HCT116 (cell line): Measurements from ENCODE around the gene PHYKPL. TPM values are rescaled to one million over a fixed set of nuclear protein-coding genes. Genes with fewer than 3 reads are reported as not detected.

Experiments
- ATAC-seq: fragments of 200-7000 bp; cut with Tn5 transposase; 2 replicates; pipeline ENCODE4 v1.9.1; 2020; ENCODE audit warnings: mild to moderate bottlenecking, moderate library complexity
- BruUV-seq: library from RNA; stranded (reverse); fragments of 400-500 nt; replicated peaks from 2 replicates; lab custom pipeline; 2021; lab: Mats Ljungman, UMichigan
- CTCF ChIA-PET: fragments of 300-600 bp; sonication (Branson Sonifier 250); formaldehyde crosslinking; loops from one replicate; lab custom pipeline; 2021; ENCODE audit warnings: antibody characterized with exemption; lab: Charles Lee
- POLR2A ChIA-PET: fragments of 300-600, 350-600 bp; sonication (Branson Sonifier 250); formaldehyde crosslinking; loops from one replicate; lab custom pipeline; 2021; ENCODE audit warnings: antibody characterized with exemption; lab: Charles Lee
- RAD21 ChIA-PET, 2 experiments: fragments of 300-600 bp; sonication (Branson Sonifier 250); formaldehyde crosslinking; loops; one replicate each; lab custom pipeline; 2023; ENCODE audit warnings: low total read pairs in 2 of 2; ENCODE audit not compliant: uncharacterized antibody in 2 of 2, unreplicated experiment in 2 of 2, low non-redundant PET in 1 of 2; lab: Charles Lee
- DNase-seq: peaks from one replicate; pipeline ENCODE4 v3.0.0-alpha.2; 2010; ENCODE audit warnings: low read depth, low spot score
- H2AFZ ChIP-seq: fragments of 200-600 bp; shearing (Covaris generic), sonication (generic); 2 replicates; pipeline ENCODE4 v1.6.1; 2017; ENCODE audit warnings: low read depth, mixed run types, mixed read lengths, antibody characterized with exemption, low read length; ENCODE audit not compliant: poor library complexity, severe bottlenecking
- H3K27ac ChIP-seq: 2 replicates; pipeline ENCODE4 v1.5.1; 2012; ENCODE audit warnings: low read depth, low read length
- H3K27me3 ChIP-seq: fragments of 200-600 bp; sonication (generic); 2 replicates; pipeline ENCODE4 v1.6.1; 2016; ENCODE audit warnings: mixed run types, low read length, mixed read lengths; ENCODE audit not compliant: insufficient read depth
- H3K36me3 ChIP-seq, 2 experiments: fragments of 200-500 bp in 1 of 2; fragments of 200-600 bp in 1 of 2; sonication (Bioruptor generic) in 1 of 2; sonication (generic) in 1 of 2; 2 replicates each; pipeline versions ENCODE4 v1.5.1 to v1.6.1; 2014 to 2016; ENCODE audit warnings: low read length in 2 of 2, inconsistent platforms in 1 of 2, mixed read lengths in 1 of 2, mixed run types in 1 of 2; ENCODE audit not compliant: insufficient read depth in 2 of 2, control insufficient read depth in 1 of 2
- H3K4me1 ChIP-seq, 2 experiments: fragments of 200-600 bp in 1 of 2; sonication (generic) in 1 of 2; 2 replicates each; pipeline versions ENCODE4 v1.5.1 to v1.6.1; 2012 to 2017; ENCODE audit warnings: low read length in 2 of 2, inconsistent platforms in 1 of 2, mild to moderate bottlenecking in 1 of 2, mixed read lengths in 1 of 2, mixed run types in 1 of 2, moderate library complexity in 1 of 2; ENCODE audit not compliant: insufficient read depth in 2 of 2, control insufficient read depth in 1 of 2
- H3K4me2 ChIP-seq: fragments of 200-600 bp; sonication (generic); 2 replicates; pipeline ENCODE4 v1.6.1; 2017; ENCODE audit warnings: mixed run types, low read length, mixed read lengths
- H3K4me3 ChIP-seq, 2 experiments: fragments of 200-600 bp in 1 of 2; sonication (generic) in 1 of 2; replicated peaks in 1 of 2; 2 replicates each; pipeline ENCODE4 v1.5.1; 2011 to 2016; ENCODE audit warnings: low read length in 2 of 2, control low read depth in 1 of 2, low read depth in 1 of 2, mild to moderate bottlenecking in 1 of 2, mixed read lengths in 1 of 2, mixed run types in 1 of 2
- H3K79me2 ChIP-seq: fragments of 200-600 bp; sonication (generic); 2 replicates; pipeline ENCODE4 v1.6.1; 2017; ENCODE audit warnings: mild to moderate bottlenecking, mixed run types, low read length, moderate library complexity, mixed read lengths; ENCODE audit not compliant: insufficient read depth
- H3K9ac ChIP-seq: fragments of 200-600 bp; sonication (generic); 2 replicates; pipeline ENCODE4 v1.6.1; 2016; ENCODE audit warnings: low read length, mixed read lengths
- H3K9me2 ChIP-seq: fragments of 200-600 bp; sonication (generic), shearing (Covaris generic); 2 replicates; pipeline ENCODE4 v1.6.1; 2017; ENCODE audit warnings: mixed run types, mild to moderate bottlenecking, moderate library complexity; ENCODE audit not compliant: insufficient read depth
- H3K9me3 ChIP-seq, 2 experiments: fragments of 200-500 bp in 1 of 2; fragments of 200-600 bp in 1 of 2; sonication (Bioruptor generic) in 1 of 2; sonication (generic) in 1 of 2; 2 replicates each; pipeline ENCODE4 v1.6.1; 2014 to 2017; ENCODE audit warnings: low read length in 2 of 2, mixed read lengths in 2 of 2, inconsistent platforms in 1 of 2, low read depth in 1 of 2, mild to moderate bottlenecking in 1 of 2, mixed run types in 1 of 2, moderate library complexity in 1 of 2; ENCODE audit not compliant: control insufficient read depth in 1 of 2, insufficient read depth in 1 of 2
- H4K20me1 ChIP-seq: fragments of 200-600 bp; sonication (generic), shearing (Covaris generic); 2 replicates; pipeline ENCODE4 v1.6.1; 2017; ENCODE audit warnings: mixed run types, mild to moderate bottlenecking, moderate library complexity; ENCODE audit not compliant: insufficient read depth
- EZH2phosphoT487 ChIP-seq: fragments of 200-600 bp; IDR thresholded peaks from 2 replicates; pipeline ENCODE4 v1.6.1; 2018; ENCODE audit warnings: antibody characterized with exemption, borderline replicate concordance
- FOSL1 ChIP-seq: IDR thresholded peaks from 2 replicates; pipeline ENCODE4 v1.6.1; 2012; ENCODE audit warnings: low read depth
- POLR2A ChIP-seq: IDR thresholded peaks from 2 replicates; pipeline ENCODE4 v1.7.0; 2011; ENCODE audit warnings: borderline replicate concordance; ENCODE audit not compliant: insufficient read depth, insufficient read length; ENCODE audit errors: extremely low read depth
- RAD21 ChIP-seq: IDR thresholded peaks from 2 replicates; pipeline ENCODE4 v1.6.1; 2012; ENCODE audit warnings: low read depth, mild to moderate bottlenecking
- REST ChIP-seq: IDR thresholded peaks from 2 replicates; pipeline ENCODE4 v1.6.1; 2012; ENCODE audit warnings: low read depth
- intact Hi-C: fragments of 100-400 bp; cut with micrococcal nuclease; formaldehyde crosslinking; loops from 2 replicates; pipeline ENCODE4 v1.10.0; 2022
- total RNA-seq: library from RNA; stranded (reverse); gene quantifications from one replicate; pipeline ENCODE4 v1.2.1, GENCODE V29; 2021; ENCODE audit not compliant: unreplicated experiment

PHYKPL gene
- total RNA-seq, 1 experiment from 2014 or later = 57.8 TPM

DNA sequence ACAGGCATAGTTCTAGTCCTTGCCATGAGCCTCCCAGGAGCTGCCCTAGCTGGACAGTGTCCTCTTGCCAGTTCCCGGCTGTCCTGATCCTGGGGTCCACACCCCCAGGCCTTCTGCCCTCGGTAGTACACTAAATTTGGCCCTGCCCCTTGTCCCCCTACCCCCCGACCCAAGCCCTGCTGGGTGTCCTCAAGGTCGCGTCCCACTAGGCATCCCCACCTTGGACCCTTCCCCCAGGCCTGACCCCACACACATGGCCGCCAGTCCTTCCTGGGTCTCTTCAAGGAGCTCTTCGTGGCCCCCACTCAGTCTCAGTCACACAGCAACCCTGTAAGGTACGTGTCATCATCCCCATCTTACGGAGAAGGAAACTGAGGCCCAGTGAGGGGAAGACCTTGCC lies 40.0 kb upstream of the PHYKPL start:
- no peaks in the 10 kb centered on the region for H3K9me2 ChIP-seq
- POLR2A ChIA-PET = no interaction called here
- ATAC-seq = no peak

More for the DNA sequence above, 40.0 kb upstream of the PHYKPL start:
- DNase-seq = no peak
- Histone ChIP-seq H3K9me3 (peaks cover 8% of the 10 kb centered on the region in 2 experiments; a peak in 2 of 4 replicates), H3K36me3 (no peaks in the 10 kb centered on the region), H3K4me1 (no peaks in the 10 kb centered on the region), H4K20me1 (no peaks in the 10 kb centered on the region), H3K4me2 (no peak overlapping the region), H3K79me2 (no peaks in the 10 kb centered on the region), H3K27me3 (no peaks in the 10 kb centered on the region), H2AFZ (no peak overlapping the region), H3K27ac (no peak overlapping the region), H3K9ac (no peak overlapping the region), H3K4me3 (no peak overlapping the region)
- ChIA-PET RAD21 (no interaction called here), CTCF (no interaction called here)
- BruUV-seq = no TSS peak
- intact Hi-C loops = no loop called here
- TF ChIP-seq FOSL1 (no peak), POLR2A (no peak), RAD21 (no peak), REST (no peak), EZH2phosphoT487 (no peak)
